Activated CD4-positive, alpha-beta T cell treated with anti-CD3 and anti-CD28 coated beads, Interleukin-2, amount 10 ng/mL, durations not matched to agents 7 days and 5 days (primary cell): Measurements from ENCODE around the gene SMG6. TPM values are rescaled to one million over a fixed set of nuclear protein-coding genes. Genes with fewer than 3 reads are reported as not detected.
A peak's percentile ranks its signal among the peaks of the same experiment; 100 is the strongest.

Experiments
- CTCF ChIA-PET: fragments of 350-600 bp; sonication (Branson Sonifier 250); formaldehyde crosslinking; loops from one replicate; lab custom pipeline; 2021; ENCODE audit warnings: antibody characterized with exemption; lab: Charles Lee
- POLR2A ChIA-PET: fragments of 350-600 bp; sonication (Branson Sonifier 250); formaldehyde crosslinking; loops from one replicate; lab custom pipeline; 2021; ENCODE audit warnings: antibody characterized with exemption; lab: Charles Lee
- DNase-seq: peaks from one replicate; pipeline ENCODE4 v3.0.0-alpha.2; 2020
- H3K27ac Mint-ChIP-seq: one replicate; pipeline ENCODE4 v1.8.0; 2021; ENCODE audit warnings: mild to moderate bottlenecking, moderate library complexity, mixed read lengths
- H3K27me3 Mint-ChIP-seq: one replicate; pipeline ENCODE4 v1.8.0; 2021; ENCODE audit warnings: mixed read lengths
- H3K36me3 Mint-ChIP-seq: one replicate; pipeline ENCODE4 v1.8.0; 2021; ENCODE audit warnings: low read depth, mixed read lengths
- H3K4me1 Mint-ChIP-seq: one replicate; pipeline ENCODE4 v1.8.0; 2021; ENCODE audit warnings: mixed read lengths
- H3K4me3 Mint-ChIP-seq: one replicate; pipeline ENCODE4 v1.8.0; 2021; ENCODE audit warnings: mild to moderate bottlenecking, moderate library complexity, mixed read lengths
- H3K9me3 Mint-ChIP-seq: one replicate; pipeline ENCODE4 v1.8.0; 2021; ENCODE audit warnings: mixed read lengths
- total RNA-seq, 2 experiments: library from RNA; stranded (reverse); gene quantifications; one replicate each; pipeline ENCODE4 v1.2.3, GENCODE V29; 2021

The SMG6 gene
- total RNA-seq, 2 experiments from 2014 or later, result 44.3 to 51.1 TPM

- CTCF ChIA-PET, result interaction anchor here (1.0 to 1.8 kb wide), 6 partner anchors 9 to 135 kb away, joined by 3 to 6 read pairs (median 4); partner anchors contain the start of gene HIC1
- Mint-ChIP-seq H3K9me3 (no peaks in the 10 kb centered on the region), H3K36me3 (peaks cover 59% of the 10 kb centered on the region), H3K4me3 (no peak overlapping the region), H3K4me1 (peaks cover 60% of the 10 kb centered on the region), H3K27ac (no peak overlapping the region), H3K27me3 (no peaks in the 10 kb centered on the region)
- DNase-seq, result no peak
- POLR2A ChIA-PET, result no interaction called here
Observed at GRCh38 chr17:2190014-2190413, 113.6 kb downstream of the SMG6 start.

GRCh38 chr17:2188971-2189630 is 114.5 kb downstream of the SMG6 start:
- no peak overlapping the region for H3K4me3 Mint-ChIP-seq
- POLR2A ChIA-PET, result no interaction called here
- CTCF ChIA-PET, result interaction anchor here (0.6 to 1.8 kb wide), 10 partner anchors 9 to 467 kb away, joined by 3 to 6 read pairs (median 4); partner anchors contain the start of gene HIC1

GRCh38 chr17:2187758-2188157 is 115.8 kb downstream of the SMG6 start:
- peaks cover 47% of the 10 kb centered on the region for H3K36me3 Mint-ChIP-seq
- DNase-seq, result no peak
- H3K4me1 Mint-ChIP-seq, result peaks cover 37% of the 10 kb centered on the region
- ChIA-PET POLR2A (no interaction called here), CTCF (interaction anchor here (0.7 to 0.8 kb wide), 2 partner anchors 21 to 57 kb away, joined by 4 read pairs; no protein-coding TSS in a partner anchor)
- no peak overlapping the region for H3K4me3 Mint-ChIP-seq
- no peak overlapping the region for H3K27ac Mint-ChIP-seq
- H3K9me3 Mint-ChIP-seq, result no peaks in the 10 kb centered on the region
- no peaks in the 10 kb centered on the region for H3K27me3 Mint-ChIP-seq

More at GRCh38 chr17:2188971-2189630, 114.5 kb downstream of the SMG6 start:
- no peak for DNase-seq
- Mint-ChIP-seq H3K9me3 (no peaks in the 10 kb centered on the region), H3K27me3 (no peaks in the 10 kb centered on the region), H3K36me3 (peaks cover 52% of the 10 kb centered on the region), H3K27ac (no peak overlapping the region), H3K4me1 (peaks cover 50% of the 10 kb centered on the region)

GRCh38 chr17:2186937-2187336 is 116.6 kb downstream of the SMG6 start:
- Mint-ChIP-seq H3K4me3 (no peak overlapping the region), H3K9me3 (no peaks in the 10 kb centered on the region), H3K36me3 (peaks cover 50% of the 10 kb centered on the region), H3K27me3 (no peaks in the 10 kb centered on the region), H3K4me1 (peaks cover 30% of the 10 kb centered on the region), H3K27ac (no peak overlapping the region)
- no peak for DNase-seq
- ChIA-PET CTCF (no interaction called here), POLR2A (no interaction called here)

- ChIA-PET POLR2A (no interaction called here), CTCF (no interaction called here)
- DNase-seq, result no peak
- Mint-ChIP-seq H3K4me1 (peaks cover 22% of the 10 kb centered on the region), H3K9me3 (no peaks in the 10 kb centered on the region), H3K4me3 (no peak overlapping the region), H3K36me3 (peaks cover 49% of the 10 kb centered on the region), H3K27ac (no peak overlapping the region), H3K27me3 (no peaks in the 10 kb centered on the region)
Observed at GRCh38 chr17:2184993-2185931, 118.3 kb downstream of the SMG6 start.

GRCh38 chr17:2183346-2183745 is 120.2 kb downstream of the SMG6 start:
- H3K36me3 Mint-ChIP-seq, result peaks cover 50% of the 10 kb centered on the region
- H3K27ac Mint-ChIP-seq, result no peak overlapping the region
- H3K27me3 Mint-ChIP-seq, result no peaks in the 10 kb centered on the region
- no peak overlapping the region for H3K4me3 Mint-ChIP-seq
- no peaks in the 10 kb centered on the region for H3K9me3 Mint-ChIP-seq
- ChIA-PET CTCF (interaction anchor here (0.9 kb wide), 1 partner anchor 11 kb away, joined by 4 read pairs; no protein-coding TSS in a partner anchor), POLR2A (no interaction called here)
- H3K4me1 Mint-ChIP-seq, result peaks cover 13% of the 10 kb centered on the region
- no peak for DNase-seq

- H3K4me3 Mint-ChIP-seq, result no peak overlapping the region
- H3K27ac Mint-ChIP-seq, result peak overlapping the region; percentile 48
- ChIA-PET CTCF (interaction anchor here (1.0 to 1.8 kb wide), 3 partner anchors 12 to 63 kb away, joined by 3 to 9 read pairs (median 3); no protein-coding TSS in a partner anchor), POLR2A (no interaction called here)
- H3K27me3 Mint-ChIP-seq, result no peaks in the 10 kb centered on the region
- H3K9me3 Mint-ChIP-seq, result no peaks in the 10 kb centered on the region
- peaks cover 43% of the 10 kb centered on the region for H3K36me3 Mint-ChIP-seq
- no peak for DNase-seq
- peaks cover 19% of the 10 kb centered on the region for H3K4me1 Mint-ChIP-seq
Observed at GRCh38 chr17:2181897-2182448, 121.6 kb downstream of the SMG6 start.

- no peak for DNase-seq
- Mint-ChIP-seq H3K9me3 (no peaks in the 10 kb centered on the region), H3K27ac (no peak overlapping the region), H3K36me3 (peaks cover 39% of the 10 kb centered on the region), H3K27me3 (no peaks in the 10 kb centered on the region), H3K4me1 (peaks cover 23% of the 10 kb centered on the region), H3K4me3 (no peak overlapping the region)
- POLR2A ChIA-PET, result no interaction called here
- CTCF ChIA-PET, result interaction anchor here (1.1 to 1.8 kb wide), 2 partner anchors 22 to 64 kb away, joined by 3 to 9 read pairs; no protein-coding TSS in a partner anchor
Observed at GRCh38 chr17:2181206-2181896, 122.2 kb downstream of the SMG6 start.

- POLR2A ChIA-PET, result no interaction called here
- H3K4me1 Mint-ChIP-seq, result peaks cover 27% of the 10 kb centered on the region
- H3K27ac Mint-ChIP-seq, result no peak overlapping the region
- H3K27me3 Mint-ChIP-seq, result no peaks in the 10 kb centered on the region
- no peak for DNase-seq
- peaks cover 38% of the 10 kb centered on the region for H3K36me3 Mint-ChIP-seq
- H3K4me3 Mint-ChIP-seq, result no peak overlapping the region
- no peaks in the 10 kb centered on the region for H3K9me3 Mint-ChIP-seq
- CTCF ChIA-PET, result no interaction called here
Observed at GRCh38 chr17:2180768-2181167, 122.8 kb downstream of the SMG6 start.

GRCh38 chr17:2179615-2180295 is 123.8 kb downstream of the SMG6 start:
- no peak overlapping the region for H3K4me3 Mint-ChIP-seq
- H3K27me3 Mint-ChIP-seq, result no peaks in the 10 kb centered on the region
- no peak overlapping the region for H3K27ac Mint-ChIP-seq
- DNase-seq, result no peak
- ChIA-PET POLR2A (no interaction called here), CTCF (interaction anchor here (1.1 to 1.4 kb wide), 4 partner anchors 9 to 24 kb away, joined by 3 to 4 read pairs (median 4); no protein-coding TSS in a partner anchor)
- H3K36me3 Mint-ChIP-seq, result peaks cover 36% of the 10 kb centered on the region
- H3K9me3 Mint-ChIP-seq, result no peaks in the 10 kb centered on the region
- peaks cover 34% of the 10 kb centered on the region for H3K4me1 Mint-ChIP-seq

GRCh38 chr17:2178798-2179501 is 124.6 kb downstream of the SMG6 start:
- DNase-seq, result no peak
- no peaks in the 10 kb centered on the region for H3K9me3 Mint-ChIP-seq
- no peaks in the 10 kb centered on the region for H3K27me3 Mint-ChIP-seq
- peaks cover 40% of the 10 kb centered on the region for H3K4me1 Mint-ChIP-seq
- ChIA-PET POLR2A (no interaction called here), CTCF (interaction anchor here (1.1 to 1.4 kb wide), 4 partner anchors 10 to 23 kb away, joined by 3 to 4 read pairs (median 4); no protein-coding TSS in a partner anchor)
- no peak overlapping the region for H3K27ac Mint-ChIP-seq
- H3K36me3 Mint-ChIP-seq, result peaks cover 43% of the 10 kb centered on the region
- no peak overlapping the region for H3K4me3 Mint-ChIP-seq
